ENCODE results near the gene ADRA1B. TPM values are rescaled to one million over a fixed set of nuclear protein-coding genes. Genes with fewer than 3 reads are reported as not detected.

The ADRA1B gene
- total RNA-seq, 1 experiment from 2014 or later = not detected

GRCh38 chr5:159891371-159891770 is 24.9 kb upstream of the ADRA1B start:
- Histone ChIP-seq H3K36me3 (no peaks in the 10 kb centered on the region), H3K9me3 (replicated peaks) (no peaks in the 10 kb centered on the region), H3K27me3 (0 out of 2 replicates have a peak, but pooled peaks cover 7% of the 10 kb centered on the region), H3K4me1 (no peaks in the 10 kb centered on the region), H3K4me3 (no peak overlapping the region), H3K27ac (no peak overlapping the region)
- DNase-seq = no peak

- no peak for DNase-seq
- Histone ChIP-seq H3K27ac (no peak overlapping the region), H3K9me3 (replicated peaks) (no peaks in the 10 kb centered on the region), H3K27me3 (0 out of 2 replicates have a peak, but pooled peaks cover 3% of the 10 kb centered on the region), H3K4me1 (no peaks in the 10 kb centered on the region), H3K36me3 (no peaks in the 10 kb centered on the region), H3K4me3 (no peak overlapping the region)
Observed at GRCh38 chr5:159893040-159893695, 23.1 kb upstream of the ADRA1B start.

- no peaks in the 10 kb centered on the region for H3K9me3 ChIP-seq (replicated peaks)
- H3K4me3 ChIP-seq = no peak overlapping the region
- H3K4me1 ChIP-seq = no peaks in the 10 kb centered on the region
- no peaks in the 10 kb centered on the region for H3K36me3 ChIP-seq
- DNase-seq = no peak
- H3K27ac ChIP-seq = no peak overlapping the region
- H3K27me3 ChIP-seq = 0 out of 2 replicates have a peak, but pooled peaks cover 3% of the 10 kb centered on the region
Observed at GRCh38 chr5:159894149-159894720, 22.0 kb upstream of the ADRA1B start.

GRCh38 chr5:159897786-159898393 is 18.4 kb upstream of the ADRA1B start:
- no peak overlapping the region for H3K27ac ChIP-seq
- no peaks in the 10 kb centered on the region for H3K9me3 ChIP-seq (replicated peaks)
- peak in 1 of 2 experiments; percentile 11 for DNase-seq
- no peaks in the 10 kb centered on the region for H3K36me3 ChIP-seq
- 0 out of 2 replicates have a peak, but pooled peaks cover 12% of the 10 kb centered on the region for H3K27me3 ChIP-seq
- H3K4me3 ChIP-seq = no peak overlapping the region
- peaks cover 3% of the 10 kb centered on the region; the same call in 1 of the 2 replicates for H3K4me1 ChIP-seq

- H3K27ac ChIP-seq = no peak overlapping the region
- H3K4me1 ChIP-seq = peaks cover 3% of the 10 kb centered on the region; the same call in 1 of the 2 replicates
- H3K27me3 ChIP-seq = 0 out of 2 replicates have a peak, but pooled peaks cover 9% of the 10 kb centered on the region
- no peak for DNase-seq
- H3K36me3 ChIP-seq = no peaks in the 10 kb centered on the region
- no peaks in the 10 kb centered on the region for H3K9me3 ChIP-seq (replicated peaks)
- no peak overlapping the region for H3K4me3 ChIP-seq
Observed at GRCh38 chr5:159899067-159900049, 16.9 kb upstream of the ADRA1B start.

GRCh38 chr5:159901308-159901707 is 15.0 kb upstream of the ADRA1B start:
- Histone ChIP-seq H3K4me3 (no peak overlapping the region), H3K36me3 (no peaks in the 10 kb centered on the region), H3K9me3 (replicated peaks) (no peaks in the 10 kb centered on the region), H3K4me1 (peaks cover 18% of the 10 kb centered on the region), H3K27ac (no peak overlapping the region), H3K27me3 (0 out of 2 replicates have a peak, but pooled peaks cover 9% of the 10 kb centered on the region)
- no peak for DNase-seq

GRCh38 chr5:159901772-159902171 is 14.5 kb upstream of the ADRA1B start:
- Histone ChIP-seq H3K27ac (no peak overlapping the region), H3K27me3 (0 out of 2 replicates have a peak, but pooled peaks cover 9% of the 10 kb centered on the region), H3K9me3 (replicated peaks) (no peaks in the 10 kb centered on the region), H3K36me3 (no peaks in the 10 kb centered on the region), H3K4me3 (no peak overlapping the region), H3K4me1 (peaks cover 18% of the 10 kb centered on the region)
- DNase-seq = no peak

GRCh38 chr5:159902444-159903121 is 13.7 kb upstream of the ADRA1B start:
- H3K27me3 ChIP-seq = peaks cover 13% of the 10 kb centered on the region; the same call in 1 of the 2 replicates
- H3K36me3 ChIP-seq = no peaks in the 10 kb centered on the region
- no peak for DNase-seq
- no peaks in the 10 kb centered on the region for H3K9me3 ChIP-seq (replicated peaks)
- H3K4me3 ChIP-seq = no peak overlapping the region
- no peak overlapping the region for H3K27ac ChIP-seq
- peaks cover 18% of the 10 kb centered on the region for H3K4me1 ChIP-seq

GRCh38 chr5:159903131-159903530 is 13.2 kb upstream of the ADRA1B start:
- Histone ChIP-seq H3K36me3 (no peaks in the 10 kb centered on the region), H3K9me3 (replicated peaks) (no peaks in the 10 kb centered on the region), H3K27ac (no peak overlapping the region), H3K4me1 (peaks cover 18% of the 10 kb centered on the region), H3K27me3 (peaks cover 13% of the 10 kb centered on the region; the same call in 1 of the 2 replicates), H3K4me3 (no peak overlapping the region)
- DNase-seq = no peak

- Histone ChIP-seq H3K27me3 (peaks cover 12% of the 10 kb centered on the region; the same call in 1 of the 2 replicates), H3K9me3 (replicated peaks) (no peaks in the 10 kb centered on the region), H3K4me1 (peaks cover 17% of the 10 kb centered on the region), H3K4me3 (no peak overlapping the region), H3K27ac (0 out of 2 replicates have a peak overlapping the region, but pooled peaks have one; percentile 10), H3K36me3 (no peaks in the 10 kb centered on the region)
- no peak for DNase-seq
Observed at GRCh38 chr5:159904874-159905273, 11.4 kb upstream of the ADRA1B start.

- no peaks in the 10 kb centered on the region for H3K9me3 ChIP-seq (replicated peaks)
- H3K4me3 ChIP-seq = no peak overlapping the region
- peak; percentile 50 to 65 for DNase-seq
- H3K4me1 ChIP-seq = peaks cover 16% of the 10 kb centered on the region
- no peak overlapping the region for H3K27ac ChIP-seq
- peaks cover 7% of the 10 kb centered on the region; the same call in 1 of the 2 replicates for H3K27me3 ChIP-seq
- no peaks in the 10 kb centered on the region for H3K36me3 ChIP-seq
Observed at GRCh38 chr5:159905496-159905895, 10.8 kb upstream of the ADRA1B start.

- Histone ChIP-seq H3K4me3 (no peak overlapping the region), H3K36me3 (no peaks in the 10 kb centered on the region), H3K9me3 (replicated peaks) (no peaks in the 10 kb centered on the region), H3K27me3 (peaks cover 4% of the 10 kb centered on the region; the same call in 1 of the 2 replicates), H3K27ac (no peak overlapping the region), H3K4me1 (peaks cover 16% of the 10 kb centered on the region)
- DNase-seq = no peak
Observed at GRCh38 chr5:159906463-159906862, 9.8 kb upstream of the ADRA1B start.

- no peak overlapping the region for H3K27ac ChIP-seq
- no peaks in the 10 kb centered on the region for H3K36me3 ChIP-seq
- H3K4me3 ChIP-seq = no peak overlapping the region
- H3K27me3 ChIP-seq = peaks cover 4% of the 10 kb centered on the region; the same call in 1 of the 2 replicates
- H3K4me1 ChIP-seq = peaks cover 16% of the 10 kb centered on the region
- H3K9me3 ChIP-seq (replicated peaks) = no peaks in the 10 kb centered on the region
- DNase-seq = no peak
Observed at GRCh38 chr5:159906943-159907342, 9.3 kb upstream of the ADRA1B start.

All from SJCRH30 (cell line).